Suprapubic skin (tissue), 3 donors: ENCODE data around the gene PREX1.

ENCODE experiments used
- CTCF ChIP-seq, 2 donors: fragments of 200-600 bp in 1 of 2; fragments of 450-650 bp in 1 of 2; sonication (generic) in 1 of 2; IDR thresholded peaks; one replicate each; pipeline ENCODE4 v1.5.1; 2016 to 2019; ENCODE audit warnings: antibody characterized with exemption in 2 of 2, mild to moderate bottlenecking in 1 of 2, moderate library complexity in 1 of 2
- POLR2A ChIP-seq, 2 donors: fragments of 450-650 bp; IDR thresholded peaks; one replicate each; pipeline ENCODE4 v1.6.1; 2017; ENCODE audit warnings: antibody characterized with exemption in 2 of 2, mild to moderate bottlenecking in 2 of 2, moderate library complexity in 2 of 2

GRCh38 chr20:48618631-48619030 is 209.2 kb downstream of the PREX1 start:
- TF ChIP-seq POLR2A (IDR thresholded peaks at IDR 0.05) (no peak), CTCF (IDR thresholded peaks at IDR 0.05) (no peak)
